MM.1S (cell line): Measurements from ENCODE around the gene CGB2.

ENCODE experiments used
- DNase-seq: peaks from one replicate; pipeline ENCODE4 v3.0.0-alpha.2; 2015
- H2AFZ ChIP-seq: fragments of 300-600 bp; sonication (generic); 2 replicates; pipeline ENCODE4 v1.6.0; 2016; ENCODE audit warnings: antibody characterized with exemption, low read length
- H3F3A ChIP-seq: fragments of 300-600 bp; sonication (generic); 2 replicates; pipeline ENCODE4 v1.6.1; 2016; ENCODE audit warnings: mild to moderate bottlenecking, antibody characterized with exemption, low read length, moderate library complexity, mixed read lengths; ENCODE audit not compliant: insufficient read depth
- H3K27ac ChIP-seq: fragments of 300-600 bp; sonication (generic); 2 replicates; pipeline ENCODE4 v1.5.1; 2016; ENCODE audit warnings: mild to moderate bottlenecking, low read length
- H3K27me3 ChIP-seq: fragments of 300-600 bp; sonication (generic); replicated peaks from 2 replicates; pipeline ENCODE4 v1.6.0; 2016; ENCODE audit warnings: low read length; ENCODE audit not compliant: insufficient read depth
- H3K36me3 ChIP-seq: fragments of 300-600 bp; sonication (generic); replicated peaks from 2 replicates; pipeline ENCODE4 v1.6.1; 2016; ENCODE audit warnings: mild to moderate bottlenecking, low read length, mixed read lengths; ENCODE audit not compliant: insufficient read depth
- H3K4me1 ChIP-seq: fragments of 300-600 bp; sonication (generic); 2 replicates; pipeline ENCODE4 v1.6.1; 2016; ENCODE audit warnings: low read length, mixed read lengths
- H3K4me2 ChIP-seq: fragments of 300-600 bp; sonication (generic); 2 replicates; pipeline ENCODE4 v1.6.0; 2016; ENCODE audit warnings: low read depth, low read length
- H3K4me3 ChIP-seq: fragments of 300-600 bp; sonication (generic); 2 replicates; pipeline ENCODE4 v1.5.1; 2016; ENCODE audit warnings: low read length, mixed read lengths
- H3K79me2 ChIP-seq: fragments of 300-600 bp; sonication (generic); 2 replicates; pipeline ENCODE4 v1.6.1; 2016; ENCODE audit warnings: mixed run types, low read length, mixed read lengths
- H3K9ac ChIP-seq: fragments of 300-600 bp; sonication (generic); 2 replicates; pipeline ENCODE4 v1.6.1; 2016; ENCODE audit warnings: low read length, mixed read lengths
- H3K9me2 ChIP-seq: fragments of 300-600 bp; sonication (generic); replicated peaks from 2 replicates; pipeline ENCODE4 v1.6.1; 2016; ENCODE audit warnings: mild to moderate bottlenecking, low read length, mixed read lengths; ENCODE audit not compliant: insufficient read depth
- H3K9me3 ChIP-seq: fragments of 300-600 bp; sonication (generic); replicated peaks from 2 replicates; pipeline ENCODE4 v1.6.1; 2016; ENCODE audit warnings: mild to moderate bottlenecking, low read length, mixed read lengths; ENCODE audit not compliant: insufficient read depth
- H4K20me1 ChIP-seq: fragments of 300-600 bp; sonication (generic); 2 replicates; pipeline ENCODE4 v1.6.1; 2016; ENCODE audit warnings: mild to moderate bottlenecking, low read length, moderate library complexity, mixed read lengths; ENCODE audit not compliant: insufficient read depth
- EZH2 ChIP-seq: fragments of 300-600 bp; sonication (generic); optimal IDR thresholded peaks from 2 replicates; pipeline ENCODE3; 2017; ENCODE audit warnings: low read depth, mild to moderate bottlenecking, antibody characterized with exemption, low read length, mixed read lengths
- EZH2phosphoT487 ChIP-seq: fragments of 300-600 bp; sonication (generic); IDR thresholded peaks from 2 replicates; pipeline ENCODE4 v1.6.1; 2018; ENCODE audit warnings: antibody characterized with exemption, low read length
- TF ChIP-seq, protein P1 (sequence below): fragments of 300-600 bp; sonication (generic); IDR thresholded peaks from 2 replicates; pipeline ENCODE4 v1.5.1; 2016; ENCODE audit warnings: antibody characterized with exemption, low read length, mixed read lengths

The CGB2 gene

DNA sequence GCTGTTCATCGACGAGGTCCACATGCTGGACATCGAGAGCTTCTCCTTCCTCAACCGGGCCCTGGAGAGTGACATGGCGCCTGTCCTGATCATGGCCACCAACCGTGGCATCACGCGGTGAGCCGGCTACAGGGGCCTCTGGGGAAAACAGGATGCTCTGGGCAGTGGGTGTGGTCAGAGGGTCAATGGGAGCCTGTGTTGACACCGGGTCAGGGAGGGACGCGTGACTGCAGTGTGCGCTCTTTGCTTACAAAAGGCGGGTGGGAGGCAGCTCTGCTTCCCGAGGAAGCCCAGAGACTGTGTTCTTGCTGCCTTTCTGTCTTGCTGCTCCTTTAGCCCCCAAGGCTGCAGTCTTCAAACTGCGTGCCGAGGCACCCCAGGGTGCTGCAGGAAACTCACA is 20.5 kb upstream of the CGB2 start:
- H3K27ac ChIP-seq, result no peak overlapping the region
- no peaks in the 10 kb centered on the region for H4K20me1 ChIP-seq
- H3K4me1 ChIP-seq, result no peaks in the 10 kb centered on the region
- no peak overlapping the region for H2AFZ ChIP-seq
- no peaks in the 10 kb centered on the region for H3K79me2 ChIP-seq
- no peak overlapping the region for H3K9ac ChIP-seq
- H3K9me2 ChIP-seq, result no peaks in the 10 kb centered on the region
- H3K36me3 ChIP-seq, result 0 out of 2 replicates have a peak, but pooled peaks cover under 1% of the 10 kb centered on the region
- TF ChIP-seq EZH2phosphoT487 (no peak), EZH2 (no peak)
- TF ChIP-seq, protein P1, sequence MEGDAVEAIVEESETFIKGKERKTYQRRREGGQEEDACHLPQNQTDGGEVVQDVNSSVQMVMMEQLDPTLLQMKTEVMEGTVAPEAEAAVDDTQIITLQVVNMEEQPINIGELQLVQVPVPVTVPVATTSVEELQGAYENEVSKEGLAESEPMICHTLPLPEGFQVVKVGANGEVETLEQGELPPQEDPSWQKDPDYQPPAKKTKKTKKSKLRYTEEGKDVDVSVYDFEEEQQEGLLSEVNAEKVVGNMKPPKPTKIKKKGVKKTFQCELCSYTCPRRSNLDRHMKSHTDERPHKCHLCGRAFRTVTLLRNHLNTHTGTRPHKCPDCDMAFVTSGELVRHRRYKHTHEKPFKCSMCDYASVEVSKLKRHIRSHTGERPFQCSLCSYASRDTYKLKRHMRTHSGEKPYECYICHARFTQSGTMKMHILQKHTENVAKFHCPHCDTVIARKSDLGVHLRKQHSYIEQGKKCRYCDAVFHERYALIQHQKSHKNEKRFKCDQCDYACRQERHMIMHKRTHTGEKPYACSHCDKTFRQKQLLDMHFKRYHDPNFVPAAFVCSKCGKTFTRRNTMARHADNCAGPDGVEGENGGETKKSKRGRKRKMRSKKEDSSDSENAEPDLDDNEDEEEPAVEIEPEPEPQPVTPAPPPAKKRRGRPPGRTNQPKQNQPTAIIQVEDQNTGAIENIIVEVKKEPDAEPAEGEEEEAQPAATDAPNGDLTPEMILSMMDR, result no peak
- no peak for DNase-seq
- no peaks in the 10 kb centered on the region for H3F3A ChIP-seq
- H3K9me3 ChIP-seq, result no peaks in the 10 kb centered on the region
- no peak overlapping the region for H3K4me3 ChIP-seq
- H3K4me2 ChIP-seq, result no peak overlapping the region
- H3K27me3 ChIP-seq, result no peaks in the 10 kb centered on the region

DNA sequence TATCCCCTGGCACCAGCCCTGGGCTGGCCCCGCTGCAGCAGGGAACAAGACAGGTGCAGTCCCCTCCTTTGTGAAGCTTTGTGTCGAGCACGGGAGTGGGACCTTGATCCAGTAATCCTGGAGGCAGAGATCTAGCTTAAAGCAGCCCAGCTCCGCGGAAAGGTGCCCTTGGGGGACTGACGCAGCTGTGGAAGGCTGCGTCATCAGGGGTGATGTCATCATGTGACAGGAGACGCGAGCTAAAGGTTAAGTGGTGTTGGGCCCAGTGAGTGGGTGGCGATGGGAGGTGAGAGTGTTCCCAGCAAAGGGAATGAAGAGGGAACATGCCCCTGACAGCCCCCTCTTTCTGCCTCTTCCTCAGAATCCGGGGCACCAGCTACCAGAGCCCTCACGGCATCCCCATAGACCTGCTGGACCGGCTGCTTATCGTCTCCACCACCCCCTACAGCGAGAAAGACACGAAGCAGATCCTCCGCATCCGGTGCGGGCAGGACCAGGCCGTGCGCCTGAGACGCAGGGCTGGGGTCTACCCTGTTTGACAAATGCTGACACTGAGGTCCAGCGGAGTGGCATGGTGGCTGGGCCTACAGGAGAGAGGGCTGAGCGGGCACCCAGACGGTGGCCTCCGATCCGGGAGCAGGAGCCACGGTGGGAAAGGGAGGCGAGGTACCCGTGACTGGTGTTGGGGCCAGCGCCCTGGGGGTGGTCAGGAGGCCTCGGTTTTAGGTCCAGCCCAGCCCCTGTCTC is 17.4 kb upstream of the CGB2 start:
- H2AFZ ChIP-seq, result no peak overlapping the region
- H3K4me2 ChIP-seq, result no peak overlapping the region
- H3K27me3 ChIP-seq, result peaks cover 13% of the 10 kb centered on the region
- no peaks in the 10 kb centered on the region for H3K9me3 ChIP-seq
- H3K27ac ChIP-seq, result no peak overlapping the region
- H3K79me2 ChIP-seq, result no peaks in the 10 kb centered on the region
- TF ChIP-seq, protein P1, result no peak
- TF ChIP-seq EZH2phosphoT487, result no peak
- no peak for TF ChIP-seq EZH2
- no peak for DNase-seq
- H3F3A ChIP-seq, result no peaks in the 10 kb centered on the region
- H3K9me2 ChIP-seq, result no peaks in the 10 kb centered on the region
- H3K4me3 ChIP-seq, result no peak overlapping the region
- H3K9ac ChIP-seq, result no peak overlapping the region
- H4K20me1 ChIP-seq, result no peaks in the 10 kb centered on the region
- no peaks in the 10 kb centered on the region for H3K4me1 ChIP-seq
- H3K36me3 ChIP-seq, result no peaks in the 10 kb centered on the region

DNA sequence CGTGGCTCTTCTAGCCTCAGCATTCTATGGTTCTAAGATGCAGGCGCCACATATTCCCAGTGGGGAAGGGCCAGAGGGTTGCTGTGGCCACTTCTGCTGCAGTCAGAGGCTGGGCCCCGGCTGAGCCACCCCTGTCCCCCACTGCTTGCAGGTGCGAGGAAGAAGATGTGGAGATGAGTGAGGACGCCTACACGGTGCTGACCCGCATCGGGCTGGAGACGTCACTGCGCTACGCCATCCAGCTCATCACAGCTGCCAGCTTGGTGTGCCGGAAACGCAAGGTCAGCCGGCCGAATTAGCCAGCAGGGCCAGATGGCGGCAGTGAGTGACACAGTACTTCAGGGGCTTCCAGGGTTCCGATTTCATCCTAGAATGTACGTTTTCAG is 16.8 kb upstream of the CGB2 start:
- H3K9ac ChIP-seq, result no peak overlapping the region
- no peaks in the 10 kb centered on the region for H4K20me1 ChIP-seq
- peaks cover 16% of the 10 kb centered on the region for H3K27me3 ChIP-seq
- TF ChIP-seq EZH2, result no peak
- no peak for TF ChIP-seq EZH2phosphoT487
- TF ChIP-seq, protein P1, result no peak
- no peaks in the 10 kb centered on the region for H3K9me3 ChIP-seq
- no peak for DNase-seq
- H3K27ac ChIP-seq, result no peak overlapping the region
- H3K4me3 ChIP-seq, result no peak overlapping the region
- no peaks in the 10 kb centered on the region for H3F3A ChIP-seq
- H3K9me2 ChIP-seq, result no peaks in the 10 kb centered on the region
- no peaks in the 10 kb centered on the region for H3K4me1 ChIP-seq
- H3K79me2 ChIP-seq, result no peaks in the 10 kb centered on the region
- no peaks in the 10 kb centered on the region for H3K36me3 ChIP-seq
- no peak overlapping the region for H2AFZ ChIP-seq
- no peak overlapping the region for H3K4me2 ChIP-seq
